Trophoblast cell (in vitro differentiated cells and primary cell): Measurements from ENCODE around the gene TUBB2B.

Source experiments
- DNase-seq, 2 donors: peaks; one replicate each; pipeline ENCODE4 v3.0.0-alpha.2; 2016
- H2AFZ ChIP-seq: 2 replicates; pipeline ENCODE4 v1.6.1; 2013; ENCODE audit warnings: low read length, moderate library complexity, mild to moderate bottlenecking; ENCODE audit not compliant: insufficient read depth, poor library complexity
- H2AK5ac ChIP-seq: 2 replicates; pipeline ENCODE4 v1.6.1; 2013; ENCODE audit warnings: mild to moderate bottlenecking, low read length
- H2BK120ac ChIP-seq: 2 replicates; pipeline ENCODE4 v1.6.1; 2013; ENCODE audit warnings: low read length, mild to moderate bottlenecking, moderate library complexity; ENCODE audit not compliant: insufficient read depth, poor library complexity
- H2BK12ac ChIP-seq: 2 replicates; pipeline ENCODE4 v1.6.1; 2013; ENCODE audit warnings: mild to moderate bottlenecking, low read length, moderate library complexity
- H2BK5ac ChIP-seq: 2 replicates; pipeline ENCODE4 v1.6.1; 2013; ENCODE audit warnings: low read length, low read depth, moderate library complexity, mild to moderate bottlenecking; ENCODE audit not compliant: poor library complexity
- H3K14ac ChIP-seq: 2 replicates; pipeline ENCODE4 v1.6.1; 2013; ENCODE audit warnings: mild to moderate bottlenecking, low read length
- H3K18ac ChIP-seq: 2 replicates; pipeline ENCODE4 v1.6.1; 2013; ENCODE audit warnings: mild to moderate bottlenecking, low read length
- H3K23ac ChIP-seq: 2 replicates; pipeline ENCODE4 v1.6.1; 2013; ENCODE audit warnings: low read length
- H3K27ac ChIP-seq: 2 replicates; pipeline ENCODE4 v1.5.1; 2013; ENCODE audit warnings: low read depth, mild to moderate bottlenecking, inconsistent platforms, low read length, moderate library complexity
- H3K27me3 ChIP-seq: 2 replicates; pipeline ENCODE4 v1.6.1; 2013; ENCODE audit warnings: inconsistent platforms, mild to moderate bottlenecking, low read length, moderate library complexity; ENCODE audit not compliant: insufficient read depth
- H3K36me3 ChIP-seq, 2 experiments: 1 replicate in 1 of 2; 2 replicates in 1 of 2; pipeline ENCODE4 v1.6.1; 2013; ENCODE audit warnings: low read length in 2 of 2, mild to moderate bottlenecking in 2 of 2, moderate library complexity in 1 of 2; ENCODE audit not compliant: insufficient read depth in 2 of 2, control insufficient read depth in 1 of 2
- H3K4ac ChIP-seq: 2 replicates; pipeline ENCODE4 v1.6.1; 2013; ENCODE audit warnings: low read depth, mild to moderate bottlenecking, low read length, moderate library complexity
- H3K4me1 ChIP-seq, 2 experiments: 1 replicate in 1 of 2; 2 replicates in 1 of 2; pipeline ENCODE4 v1.6.1; 2013; ENCODE audit warnings: low read length in 2 of 2, mild to moderate bottlenecking in 2 of 2, moderate library complexity in 1 of 2; ENCODE audit not compliant: insufficient read depth in 2 of 2, control insufficient read depth in 1 of 2
- H3K4me2 ChIP-seq: 2 replicates; pipeline ENCODE4 v1.6.1; 2013; ENCODE audit warnings: inconsistent platforms, mild to moderate bottlenecking, low read length, moderate library complexity
- H3K4me3 ChIP-seq: 2 replicates; pipeline ENCODE4 v1.5.1; 2013; ENCODE audit warnings: mild to moderate bottlenecking, low read depth, low read length, inconsistent platforms
- H3K79me1 ChIP-seq: one replicate; pipeline ENCODE4 v1.6.1; 2013; ENCODE audit warnings: low read length
- H3K79me2 ChIP-seq: 2 replicates; pipeline ENCODE4 v1.6.1; 2013; ENCODE audit warnings: low read length, mild to moderate bottlenecking; ENCODE audit not compliant: control insufficient read depth, insufficient read depth, poor library complexity
- H3K9ac ChIP-seq: 2 replicates; pipeline ENCODE4 v1.6.1; 2013; ENCODE audit warnings: mild to moderate bottlenecking, low read length
- H3K9me3 ChIP-seq: 2 replicates; pipeline ENCODE4 v1.6.1; 2013; ENCODE audit warnings: low read depth, mild to moderate bottlenecking, control low read depth, inconsistent platforms, low read length; ENCODE audit not compliant: insufficient read depth
- H4K12ac ChIP-seq: 2 replicates; pipeline ENCODE4 v1.6.1; 2013; ENCODE audit warnings: low read depth, mild to moderate bottlenecking, low read length, moderate library complexity
- H4K8ac ChIP-seq: 2 replicates; pipeline ENCODE4 v1.6.1; 2013; ENCODE audit warnings: low read depth, mild to moderate bottlenecking, low read length, moderate library complexity
- H4K91ac ChIP-seq: one replicate; pipeline ENCODE4 v1.6.1; 2013; ENCODE audit warnings: low read depth, mild to moderate bottlenecking, low read length, moderate library complexity
- WGBS: extraction: QIAGEN DNeasy Blood & Tissue Kit; methylation state at CpG from one replicate; pipeline ENCODE4 v1.1.7; 2013; ENCODE audit warnings: missing lambda C conversion rate; ENCODE audit not compliant: insufficient read length, insufficient coverage; ENCODE audit errors: extremely low coverage; 5-methylcytosine and 5-hydroxymethylcytosine counted together

Gene TUBB2B

GRCh38 chr6:3260772-3261517 is 33.5 kb upstream of the TUBB2B start:
- Histone ChIP-seq H2AFZ (no peak overlapping the region), H3K4me2 (no peak overlapping the region), H4K12ac (no peak overlapping the region)

GRCh38 chr6:3260296-3260695 is 32.8 kb upstream of the TUBB2B start:
- Histone ChIP-seq H3K18ac (no peak overlapping the region), H2BK5ac (no peak overlapping the region), H3K4me1 (peaks cover 2% of the 10 kb centered on the region in 2 experiments), H2BK120ac (no peak overlapping the region), H3K23ac (no peak overlapping the region), H3K4me3 (no peak overlapping the region), H3K4ac (no peak overlapping the region), H2BK12ac (no peak overlapping the region), H3K79me2 (no peaks in the 10 kb centered on the region), H4K91ac (no peak overlapping the region), H3K9ac (no peak overlapping the region), H3K14ac (no peak overlapping the region), H4K12ac (no peak overlapping the region), H2AK5ac (no peak overlapping the region), H3K36me3 (peaks cover 12 to 13% of the 10 kb centered on the region in 2 experiments), H3K27me3 (no peaks in the 10 kb centered on the region), H3K79me1 (peaks cover 2% of the 10 kb centered on the region), H3K4me2 (no peak overlapping the region), H4K8ac (no peak overlapping the region), H3K9me3 (peaks cover 3% of the 10 kb centered on the region), H2AFZ (no peak overlapping the region), H3K27ac (no peak overlapping the region)
- WGBS, result no CpG with 5 or more reads among the region's 14 CpGs
- DNase-seq, result no peak

More at GRCh38 chr6:3260772-3261517, 33.5 kb upstream of the TUBB2B start:
- Histone ChIP-seq H3K9ac (no peak overlapping the region), H3K9me3 (peaks cover 3% of the 10 kb centered on the region), H2AK5ac (no peak overlapping the region), H3K4me1 (peaks cover 2% of the 10 kb centered on the region in 2 experiments), H3K79me1 (peaks cover 2% of the 10 kb centered on the region), H3K23ac (no peak overlapping the region), H3K4ac (no peak overlapping the region), H2BK120ac (no peak overlapping the region), H3K79me2 (no peaks in the 10 kb centered on the region), H3K36me3 (peaks cover 12 to 13% of the 10 kb centered on the region in 2 experiments), H2BK12ac (no peak overlapping the region), H3K27ac (no peak overlapping the region), H3K4me3 (no peak overlapping the region), H3K27me3 (no peaks in the 10 kb centered on the region), H4K8ac (no peak overlapping the region), H3K14ac (no peak overlapping the region), H4K91ac (no peak overlapping the region), H3K18ac (no peak overlapping the region), H2BK5ac (no peak overlapping the region)
- WGBS, result no CpG with 5 or more reads among the region's 17 CpGs
- DNase-seq, result no peak

GRCh38 chr6:3259491-3259958 is 32.1 kb upstream of the TUBB2B start:
- no CpG with 5 or more reads among the region's 21 CpGs for WGBS
- Histone ChIP-seq H3K4me3 (peak overlapping the region; percentile 98), H4K12ac (peak overlapping the region; percentile 13), H3K9me3 (peaks cover 3% of the 10 kb centered on the region), H3K36me3 (peaks cover 12 to 13% of the 10 kb centered on the region in 2 experiments), H3K4me1 (peaks cover 2% of the 10 kb centered on the region in 2 experiments), H3K18ac (peak overlapping the region; percentile 2), H2AFZ (no peak overlapping the region), H3K27me3 (no peaks in the 10 kb centered on the region), H2BK5ac (no peak overlapping the region), H4K8ac (no peak overlapping the region), H4K91ac (no peak overlapping the region), H3K27ac (no peak overlapping the region), H2BK12ac (no peak overlapping the region), H3K4me2 (peak overlapping the region; percentile 87), H2AK5ac (no peak overlapping the region), H3K4ac (no peak overlapping the region), H3K23ac (no peak overlapping the region), H3K79me2 (no peaks in the 10 kb centered on the region), H2BK120ac (no peak overlapping the region), H3K9ac (no peak overlapping the region), H3K14ac (peak overlapping the region; percentile 80), H3K79me1 (peaks cover 2% of the 10 kb centered on the region)
- DNase-seq, result peak; percentile 6 to 36

- H2AFZ ChIP-seq, result peak within 1 kb of the TSS; percentile 65
- H2BK120ac ChIP-seq, result peak within 1 kb of the TSS; percentile 9
- peak within 1 kb of the TSS; percentile 87 for H3K4me2 ChIP-seq
- H4K8ac ChIP-seq, result peak within 1 kb of the TSS; percentile 82
- H3K4ac ChIP-seq, result peak within 1 kb of the TSS; percentile 60
- H3K27ac ChIP-seq, result no peak within 1 kb of the TSS
- no CpG with 5 or more reads among the region's 80 CpGs for WGBS
- H3K4me1 ChIP-seq, result peaks cover 2% of the 10 kb centered on the region in 2 experiments
- H3K36me3 ChIP-seq, result peaks cover 7 to 8% of the 10 kb centered on the region in 2 experiments
- peak within 1 kb of the TSS; percentile 67 for H4K91ac ChIP-seq
- peaks cover 2% of the 10 kb centered on the region for H3K79me1 ChIP-seq
- peak within 1 kb of the TSS; percentile 13 for H4K12ac ChIP-seq
- no peaks in the 10 kb centered on the region for H3K9me3 ChIP-seq
- peak; percentile 83 to 93 for DNase-seq
- no peak within 1 kb of the TSS for H3K9ac ChIP-seq
- H3K4me3 ChIP-seq, result peak within 1 kb of the TSS; percentile 98
- peak within 1 kb of the TSS; percentile 92 for H3K18ac ChIP-seq
- H3K14ac ChIP-seq, result peak within 1 kb of the TSS; percentile 80
- H2AK5ac ChIP-seq, result no peak within 1 kb of the TSS
- H3K23ac ChIP-seq, result no peak within 1 kb of the TSS
- no peak within 1 kb of the TSS for H2BK5ac ChIP-seq
- H3K27me3 ChIP-seq, result no peaks in the 10 kb centered on the region
- H3K79me2 ChIP-seq, result no peaks in the 10 kb centered on the region
- H2BK12ac ChIP-seq, result peak within 1 kb of the TSS; percentile 29
Measured at GRCh38 chr6:3258720-3259490, 31.5 kb upstream of the TUBB2B start, which contains the start of gene PSMG4. Gene PSMG4, plus strand, starts transcription at chr6:3258947. Its CDS starts 76 bp downstream, at chr6:3259023.
